Activated naive CD4-positive, alpha-beta T cell treated with anti-CD3 and anti-CD28 coated beads for 36 hours (primary cell): Measurements from ENCODE around the gene ANO6. TPM values are rescaled to one million over a fixed set of nuclear protein-coding genes. Genes with fewer than 3 reads are reported as not detected.

Experiments
- CTCF ChIA-PET: fragments of 350-600 bp; sonication (Branson Sonifier 250); formaldehyde crosslinking; loops from one replicate; lab custom pipeline; 2021; ENCODE audit warnings: antibody characterized with exemption; lab: Charles Lee
- DNase-seq: peaks from one replicate; pipeline ENCODE4 v3.0.0-alpha.2; 2020
- H3K27ac Mint-ChIP-seq: one replicate; pipeline ENCODE4 v1.8.0; 2021; ENCODE audit warnings: mild to moderate bottlenecking, mixed read lengths
- H3K27me3 Mint-ChIP-seq: one replicate; pipeline ENCODE4 v1.8.0; 2021; ENCODE audit warnings: low read depth, mixed read lengths
- H3K36me3 Mint-ChIP-seq: one replicate; pipeline ENCODE4 v1.8.0; 2021; ENCODE audit warnings: low read depth, mixed read lengths
- H3K4me1 Mint-ChIP-seq: one replicate; pipeline ENCODE4 v1.8.0; 2021; ENCODE audit warnings: low read depth, mixed read lengths
- H3K4me3 Mint-ChIP-seq: one replicate; pipeline ENCODE4 v1.8.0; 2021; ENCODE audit warnings: mild to moderate bottlenecking, moderate library complexity, mixed read lengths
- H3K9me3 Mint-ChIP-seq: one replicate; pipeline ENCODE4 v1.8.0; 2021; ENCODE audit warnings: mixed read lengths
- intact Hi-C: fragments of 100-400 bp; cut with micrococcal nuclease; formaldehyde crosslinking; loops from one replicate; pipeline ENCODE4 v1.15.1; 2023
- total RNA-seq, 2 experiments: library from RNA; stranded (reverse); gene quantifications; one replicate each; pipeline ENCODE4 v1.2.3, GENCODE V29; 2021

Gene ANO6
- total RNA-seq, 2 experiments from 2014 or later = 12.9 to 14.6 TPM

DNA sequence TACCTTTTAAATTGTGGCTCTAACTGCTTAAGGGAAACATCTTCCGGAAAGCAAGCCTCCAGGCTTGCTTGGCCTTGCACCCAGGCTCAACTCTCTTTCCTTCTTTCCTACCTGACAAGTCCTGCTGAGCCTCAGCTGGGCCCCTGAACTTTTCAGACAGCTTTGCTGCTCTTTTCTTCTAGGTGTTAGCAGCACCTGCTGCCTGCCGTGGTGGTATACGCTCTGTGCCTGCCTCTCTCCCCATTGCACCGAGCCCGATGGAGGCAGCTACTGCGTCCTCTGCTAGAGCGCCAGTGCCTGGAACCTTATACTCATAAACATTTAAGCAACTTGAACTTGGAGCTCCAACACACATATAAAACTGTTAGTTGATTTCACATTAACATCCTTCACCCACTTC is 195.7 kb downstream of the ANO6 start:
- DNase-seq = no peak
- CTCF ChIA-PET = interaction anchor here (0.6 to 1.1 kb wide), 2 partner anchors 225 to 351 kb away, joined by 3 to 5 read pairs; no protein-coding TSS in a partner anchor
- Mint-ChIP-seq H3K36me3 (peaks cover 22% of the 10 kb centered on the region), H3K4me3 (no peak overlapping the region), H3K4me1 (peaks cover 1% of the 10 kb centered on the region), H3K9me3 (no peaks in the 10 kb centered on the region), H3K27ac (no peak overlapping the region), H3K27me3 (no peaks in the 10 kb centered on the region)
- intact Hi-C loops = no loop called here

- no peaks in the 10 kb centered on the region for H3K9me3 Mint-ChIP-seq
- CTCF ChIA-PET = interaction anchor here (0.6 kb wide), 1 partner anchor 20 kb away, joined by 5 read pairs; no protein-coding TSS in a partner anchor
- no peaks in the 10 kb centered on the region for H3K27me3 Mint-ChIP-seq
- H3K4me3 Mint-ChIP-seq = no peak overlapping the region
- H3K36me3 Mint-ChIP-seq = peaks cover 21% of the 10 kb centered on the region
- peaks cover 1% of the 10 kb centered on the region for H3K4me1 Mint-ChIP-seq
- no peak overlapping the region for H3K27ac Mint-ChIP-seq
- peak; percentile 47 for DNase-seq
- intact Hi-C loops = no loop called here
These were observed 199.5 kb downstream of the ANO6 start for GRCh38 chr12:45415393-45415817.

- DNase-seq = no peak
- CTCF ChIA-PET = no interaction called here
- Mint-ChIP-seq H3K27ac (no peak overlapping the region), H3K4me3 (no peak overlapping the region), H3K36me3 (peaks cover 23% of the 10 kb centered on the region), H3K27me3 (no peaks in the 10 kb centered on the region), H3K4me1 (peaks cover 1% of the 10 kb centered on the region), H3K9me3 (no peaks in the 10 kb centered on the region)
- intact Hi-C loops = no loop called here
These were observed 200.2 kb downstream of the ANO6 start for GRCh38 chr12:45416126-45416525.

DNA sequence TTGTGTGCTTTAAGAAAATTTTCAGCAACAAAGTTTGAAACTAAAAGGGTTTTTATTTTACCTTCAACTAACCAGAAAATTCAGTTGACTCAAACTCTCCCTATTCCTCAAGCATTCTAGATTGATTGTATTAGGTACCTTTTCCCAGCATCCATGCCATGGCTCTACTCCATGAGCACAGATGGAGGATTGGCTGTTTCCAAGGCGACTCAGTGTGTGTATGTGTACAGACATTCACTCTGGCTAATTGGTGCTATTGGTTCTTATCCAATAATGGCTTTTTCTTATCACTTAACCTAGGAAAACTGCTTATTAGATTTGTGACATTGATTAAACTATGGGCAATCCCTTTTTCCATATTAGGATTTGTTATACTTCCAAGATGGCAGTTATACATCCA is 202.6 kb downstream of the ANO6 start:
- peaks cover 33% of the 10 kb centered on the region for H3K36me3 Mint-ChIP-seq
- H3K9me3 Mint-ChIP-seq = no peaks in the 10 kb centered on the region
- H3K27ac Mint-ChIP-seq = no peak overlapping the region
- no peaks in the 10 kb centered on the region for H3K27me3 Mint-ChIP-seq
- peaks cover 1% of the 10 kb centered on the region for H3K4me1 Mint-ChIP-seq
- H3K4me3 Mint-ChIP-seq = no peak overlapping the region
- no peak for DNase-seq
- intact Hi-C loops = no loop called here
- CTCF ChIA-PET = no interaction called here

DNA sequence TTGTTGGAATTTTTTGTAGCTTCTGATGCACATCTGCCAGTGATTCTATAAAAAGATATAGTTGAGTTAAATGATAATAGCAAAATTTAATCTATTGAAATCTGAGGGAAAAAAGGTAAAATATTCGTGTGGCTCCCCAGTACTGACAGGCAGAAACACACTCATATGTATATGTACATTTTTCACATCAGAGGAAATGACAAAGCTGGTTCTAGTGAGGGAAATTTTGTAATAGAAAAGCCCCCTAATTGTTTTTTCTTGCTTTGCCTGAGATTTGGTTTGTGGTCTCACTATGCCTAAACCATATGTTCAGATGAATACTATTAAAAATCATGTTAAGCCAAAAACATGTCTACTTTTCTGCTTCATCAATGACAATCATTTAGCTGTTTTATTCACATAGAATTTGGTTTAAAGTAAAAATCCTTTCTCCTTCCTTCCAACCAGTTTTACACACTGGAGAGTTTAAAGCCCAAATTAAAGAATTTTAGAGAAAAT is 203.5 kb downstream of the ANO6 start:
- DNase-seq = no peak
- intact Hi-C loops = no loop called here
- no peaks in the 10 kb centered on the region for H3K9me3 Mint-ChIP-seq
- peaks cover 38% of the 10 kb centered on the region for H3K36me3 Mint-ChIP-seq
- CTCF ChIA-PET = interaction anchor here (0.9 kb wide), 1 partner anchor 248 kb away, joined by 5 read pairs; no protein-coding TSS in a partner anchor
- no peak overlapping the region for H3K4me3 Mint-ChIP-seq
- no peaks in the 10 kb centered on the region for H3K27me3 Mint-ChIP-seq
- peaks cover 1% of the 10 kb centered on the region for H3K4me1 Mint-ChIP-seq
- H3K27ac Mint-ChIP-seq = no peak overlapping the region

DNA sequence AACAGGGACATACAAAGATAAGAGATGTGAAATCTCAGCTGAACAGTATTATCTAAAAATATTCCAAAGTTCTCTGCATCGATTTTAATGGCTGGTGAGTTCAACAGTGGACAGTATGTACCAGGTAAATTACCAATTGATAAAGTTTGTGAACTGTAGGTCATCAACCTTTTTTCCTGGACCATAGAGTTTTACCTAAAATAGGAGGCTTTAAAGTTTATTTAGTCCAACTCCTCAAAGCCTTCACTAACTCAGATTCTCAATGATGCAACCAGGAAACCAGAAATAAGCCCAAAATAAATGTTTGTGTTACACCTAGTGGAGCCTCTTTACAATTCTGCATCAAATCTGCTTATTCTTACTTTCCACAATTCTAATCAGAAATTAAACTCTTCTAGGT is 205.8 kb downstream of the ANO6 start:
- H3K27me3 Mint-ChIP-seq = no peaks in the 10 kb centered on the region
- CTCF ChIA-PET = no interaction called here

GRCh38 chr12:45423931-45424330 is 208.0 kb downstream of the ANO6 start:
- H3K36me3 Mint-ChIP-seq = peaks cover 49% of the 10 kb centered on the region
- CTCF ChIA-PET = no interaction called here
- no peak overlapping the region for H3K4me3 Mint-ChIP-seq
- H3K4me1 Mint-ChIP-seq = peaks cover 2% of the 10 kb centered on the region
- DNase-seq = no peak
- H3K9me3 Mint-ChIP-seq = no peaks in the 10 kb centered on the region
- H3K27me3 Mint-ChIP-seq = no peaks in the 10 kb centered on the region
- intact Hi-C loops = no loop called here
- no peak overlapping the region for H3K27ac Mint-ChIP-seq

More for the DNA sequence above, 205.8 kb downstream of the ANO6 start:
- intact Hi-C loops = no loop called here
- Mint-ChIP-seq H3K27ac (no peak overlapping the region), H3K4me3 (no peak overlapping the region), H3K9me3 (no peaks in the 10 kb centered on the region), H3K36me3 (peaks cover 45% of the 10 kb centered on the region), H3K4me1 (peaks cover 2% of the 10 kb centered on the region)
- no peak for DNase-seq

GRCh38 chr12:45425426-45425825 is 209.5 kb downstream of the ANO6 start:
- H3K9me3 Mint-ChIP-seq = no peaks in the 10 kb centered on the region
- no peak for DNase-seq
- H3K4me3 Mint-ChIP-seq = no peak overlapping the region
- intact Hi-C loops = no loop called here
- peaks cover 55% of the 10 kb centered on the region for H3K36me3 Mint-ChIP-seq
- H3K27me3 Mint-ChIP-seq = no peaks in the 10 kb centered on the region
- no peak overlapping the region for H3K27ac Mint-ChIP-seq
- CTCF ChIA-PET = interaction anchor here (1.4 kb wide), 1 partner anchor 254 kb away, joined by 3 read pairs; no protein-coding TSS in a partner anchor
- H3K4me1 Mint-ChIP-seq = peaks cover 10% of the 10 kb centered on the region

- Mint-ChIP-seq H3K27ac (no peak overlapping the region), H3K27me3 (no peaks in the 10 kb centered on the region), H3K4me1 (peaks cover 10% of the 10 kb centered on the region), H3K9me3 (no peaks in the 10 kb centered on the region), H3K4me3 (no peak overlapping the region), H3K36me3 (peaks cover 53% of the 10 kb centered on the region)
- intact Hi-C loops = no loop called here
- DNase-seq = no peak
- CTCF ChIA-PET = no interaction called here
These were observed 210.4 kb downstream of the ANO6 start for GRCh38 chr12:45426294-45426693.

DNA sequence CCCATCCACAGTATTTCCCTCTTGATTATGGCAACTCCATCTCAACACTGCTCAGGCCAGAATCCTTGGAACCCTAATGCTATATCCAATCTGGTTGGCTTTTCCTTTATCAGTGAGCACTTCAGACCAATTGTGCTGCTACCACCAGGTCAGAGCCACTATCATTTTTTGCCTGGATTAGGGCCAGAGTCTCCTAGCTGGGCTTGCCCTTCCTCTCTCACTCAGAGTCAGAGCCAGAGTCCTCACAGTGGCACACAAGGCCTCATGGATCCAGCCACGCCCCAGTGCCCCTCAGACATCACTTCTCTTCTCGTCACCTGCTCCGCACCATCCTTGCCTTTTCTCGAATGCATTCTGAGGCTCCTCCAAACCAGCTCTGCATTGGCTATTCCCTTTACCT is 211.1 kb downstream of the ANO6 start:
- Mint-ChIP-seq H3K27ac (no peak overlapping the region), H3K4me3 (no peak overlapping the region), H3K36me3 (peaks cover 48% of the 10 kb centered on the region), H3K27me3 (no peaks in the 10 kb centered on the region), H3K9me3 (no peaks in the 10 kb centered on the region), H3K4me1 (peaks cover 10% of the 10 kb centered on the region)
- CTCF ChIA-PET = no interaction called here
- intact Hi-C loops = no loop called here
- DNase-seq = no peak

GRCh38 chr12:45429831-45430230 is 213.9 kb downstream of the ANO6 start:
- Mint-ChIP-seq H3K9me3 (no peaks in the 10 kb centered on the region), H3K36me3 (peaks cover 33% of the 10 kb centered on the region), H3K27me3 (no peaks in the 10 kb centered on the region), H3K4me1 (peaks cover 10% of the 10 kb centered on the region), H3K4me3 (no peak overlapping the region), H3K27ac (no peak overlapping the region)
- CTCF ChIA-PET = no interaction called here
- no peak for DNase-seq
- intact Hi-C loops = no loop called here

- intact Hi-C loops = no loop called here
- Mint-ChIP-seq H3K9me3 (no peaks in the 10 kb centered on the region), H3K36me3 (peaks cover 25% of the 10 kb centered on the region), H3K4me1 (peaks cover 8% of the 10 kb centered on the region), H3K27me3 (no peaks in the 10 kb centered on the region), H3K4me3 (no peak overlapping the region), H3K27ac (no peak overlapping the region)
- DNase-seq = no peak
- CTCF ChIA-PET = no interaction called here
These were observed 215.2 kb downstream of the ANO6 start for GRCh38 chr12:45431126-45431525.

- H3K27me3 Mint-ChIP-seq = no peaks in the 10 kb centered on the region
- no peak overlapping the region for H3K4me3 Mint-ChIP-seq
- intact Hi-C loops = no loop called here
- CTCF ChIA-PET = interaction anchor here (1.1 kb wide), 1 partner anchor 250 kb away, joined by 3 read pairs; no protein-coding TSS in a partner anchor
- H3K4me1 Mint-ChIP-seq = peaks cover 8% of the 10 kb centered on the region
- no peak overlapping the region for H3K27ac Mint-ChIP-seq
- no peak for DNase-seq
- peaks cover 11% of the 10 kb centered on the region for H3K36me3 Mint-ChIP-seq
- no peaks in the 10 kb centered on the region for H3K9me3 Mint-ChIP-seq
These were observed 216.8 kb downstream of the ANO6 start for GRCh38 chr12:45432710-45433109.
